ENCODE results near the gene ANKHD1.
"Not testable (repeated sequence)": the region's sequence is repeated elsewhere in the genome, so short reads cannot be mapped to it uniquely, and the experiment has no call there.

Gene ANKHD1

GRCh38 chr5:140381972-140382371, 19.7 kb upstream of the ANKHD1 start:
- no peak for DNase-seq

- no peak for DNase-seq
These were observed 18.8 kb upstream of the ANKHD1 start for GRCh38 chr5:140382866-140383265.

- no peak for DNase-seq
These were observed 18.3 kb upstream of the ANKHD1 start for GRCh38 chr5:140383300-140383699.

- no peak for DNase-seq
These were observed 13.6 kb upstream of the ANKHD1 start for GRCh38 chr5:140388052-140388451.

- DNase-seq, result no peak
These were observed 10.3 kb upstream of the ANKHD1 start for GRCh38 chr5:140391312-140391711.

GRCh38 chr5:140391732-140392131, 9.9 kb upstream of the ANKHD1 start:
- DNase-seq, result no peak

- no peak for DNase-seq
These were observed 7.9 kb upstream of the ANKHD1 start for GRCh38 chr5:140393738-140394137.

- DNase-seq, result no peak
These were observed 3.2 kb upstream of the ANKHD1 start for GRCh38 chr5:140398379-140398811.

GRCh38 chr5:140399979-140400729, 1.5 kb upstream of the ANKHD1 start:
- peak in 1 of 2 donors; percentile 8 for DNase-seq

- DNase-seq, result peak; percentile 82 to 86
These were observed 787 bp upstream of the ANKHD1 start for GRCh38 chr5:140400730-140401361.

GRCh38 chr5:140402258-140403074, 833 bp downstream of the ANKHD1 start:
- DNase-seq, result peak; percentile 59 to 60

GRCh38 chr5:140403613-140404012, 2.0 kb downstream of the ANKHD1 start:
- DNase-seq, result no peak

- DNase-seq, result no peak
These were observed 7.2 kb downstream of the ANKHD1 start for GRCh38 chr5:140408750-140409241.

- no peak for DNase-seq
These were observed 11.6 kb downstream of the ANKHD1 start for GRCh38 chr5:140413230-140413629.

- no peak for DNase-seq
These were observed 15.6 kb downstream of the ANKHD1 start for GRCh38 chr5:140417235-140417634.

GRCh38 chr5:140418862-140419520, 17.4 kb downstream of the ANKHD1 start:
- no peak for DNase-seq

GRCh38 chr5:140420226-140420570, 18.6 kb downstream of the ANKHD1 start:
- no peak for DNase-seq

GRCh38 chr5:140420665-140421361, 19.2 kb downstream of the ANKHD1 start:
- DNase-seq, result no peak

GRCh38 chr5:140421375-140421774, 19.7 kb downstream of the ANKHD1 start:
- DNase-seq, result not testable (repeated sequence)

GRCh38 chr5:140423609-140424008, 22.0 kb downstream of the ANKHD1 start:
- DNase-seq, result no peak

- DNase-seq, result no peak
These were observed 22.5 kb downstream of the ANKHD1 start for GRCh38 chr5:140424135-140424534.

GRCh38 chr5:140427726-140428125, 26.1 kb downstream of the ANKHD1 start:
- DNase-seq, result not testable (repeated sequence)

All from stimulated activated CD4-positive, alpha-beta T cell treated with anti-CD3 and anti-CD28 coated beads, Interleukin-2, amount 100 ng/mL, for 24 hours (primary cell).